Endothelial cell of umbilical vein (primary cell): ENCODE data around the gene YIPF1. TPM values are rescaled to one million over a fixed set of nuclear protein-coding genes. Genes with fewer than 3 reads are reported as not detected.
"Not testable (repeated sequence)": the region's sequence is repeated elsewhere in the genome, so short reads cannot be mapped to it uniquely, and the experiment has no call there.

Experiments
- BruUV-seq: library from RNA; stranded (reverse); fragments of 400-500 nt; replicated peaks from 2 replicates; lab custom pipeline; 2021; lab: Mats Ljungman, UMichigan
- CTCF ChIA-PET: fragments of 300-600, 350-600 bp; sonication (Branson Sonifier 250); formaldehyde crosslinking; loops from one replicate; lab custom pipeline; 2021; ENCODE audit warnings: antibody characterized with exemption, inconsistent platforms; lab: Charles Lee
- POLR2A ChIA-PET: fragments of 300-600, 350-600 bp; sonication (Branson Sonifier 250); formaldehyde crosslinking; loops from one replicate; lab custom pipeline; 2021; ENCODE audit warnings: antibody characterized with exemption, inconsistent platforms; lab: Charles Lee
- DNase-seq: peaks from one replicate; pipeline ENCODE4 v3.0.0-alpha.2; 2011; ENCODE audit warnings: low read depth, low spot score
- FAIRE-seq: peaks from 2 replicates; lab custom pipeline; 2011; peaks lifted over from hg19 to GRCh38; lab: Jason Lieb, UNC
- H2AFZ ChIP-seq: 2 replicates; pipeline ENCODE4 v1.6.0; 2012; ENCODE audit warnings: low read depth, low read length, control low read depth, inconsistent platforms
- H3K27ac ChIP-seq: 2 replicates; pipeline ENCODE4 v1.5.1; 2011; ENCODE audit warnings: low read depth, mild to moderate bottlenecking, control low read depth, low read length, moderate library complexity; ENCODE audit not compliant: insufficient read depth
- H3K27me3 ChIP-seq, 2 experiments: 2 replicates each; pipeline versions ENCODE4 v1.6.0 to v1.6.1; 2011; ENCODE audit warnings: low read length in 2 of 2, mixed read lengths in 1 of 2; ENCODE audit not compliant: control insufficient read depth in 2 of 2, insufficient read depth in 2 of 2
- H3K36me3 ChIP-seq, 2 experiments: 2 replicates in 1 of 2; 3 replicates in 1 of 2; pipeline ENCODE4 v1.5.1; 2011; ENCODE audit warnings: low read length in 2 of 2, mild to moderate bottlenecking in 1 of 2, moderate library complexity in 1 of 2; ENCODE audit not compliant: control insufficient read depth in 2 of 2, insufficient read depth in 2 of 2; ENCODE audit errors: extremely low read depth in 1 of 2
- H3K4me1 ChIP-seq: 3 replicates; pipeline ENCODE4 v1.5.1; 2011; ENCODE audit warnings: mild to moderate bottlenecking, low read length; ENCODE audit not compliant: control insufficient read depth, insufficient read depth; ENCODE audit errors: extremely low read depth
- H3K4me2 ChIP-seq: 2 replicates; pipeline ENCODE4 v1.6.1; 2011; ENCODE audit warnings: low read length, control low read depth, mixed read lengths; ENCODE audit not compliant: insufficient read depth
- H3K4me3 ChIP-seq, 3 experiments: fragments of 200-600 bp in 1 of 3; sonication (generic), shearing (Covaris generic) in 1 of 3; replicated peaks in 1 of 3; 2 replicates each; pipeline ENCODE4 v1.5.1; 2011 to 2016; ENCODE audit warnings: control low read depth in 3 of 3, low read length in 3 of 3, mild to moderate bottlenecking in 2 of 3, inconsistent platforms in 1 of 3, low read depth in 1 of 3, moderate library complexity in 1 of 3; ENCODE audit not compliant: insufficient read depth in 1 of 3
- H3K79me2 ChIP-seq: 2 replicates; pipeline ENCODE4 v1.6.0; 2012; ENCODE audit warnings: low read length, inconsistent platforms; ENCODE audit not compliant: control insufficient read depth, insufficient read depth
- H3K9ac ChIP-seq: replicated peaks from 2 replicates; pipeline ENCODE3; 2011; ENCODE audit warnings: low read length, control low read depth; ENCODE audit not compliant: insufficient read depth; ENCODE audit errors: extremely low read depth
- H3K9me1 ChIP-seq: replicated peaks from 3 replicates; pipeline ENCODE4 v1.6.0; 2011; ENCODE audit warnings: mild to moderate bottlenecking, low read length; ENCODE audit not compliant: control insufficient read depth, insufficient read depth; ENCODE audit errors: extremely low read depth
- H3K9me3 ChIP-seq: replicated peaks from 2 replicates; pipeline ENCODE4 v1.5.1; 2012; ENCODE audit warnings: low read length, inconsistent platforms; ENCODE audit not compliant: control insufficient read depth, insufficient read depth
- H4K20me1 ChIP-seq: replicated peaks from 2 replicates; pipeline ENCODE3; 2011; ENCODE audit warnings: mild to moderate bottlenecking, low read length; ENCODE audit not compliant: control insufficient read depth, insufficient read depth; ENCODE audit errors: extremely low read depth
- GATA2 ChIP-seq: IDR thresholded peaks from 2 replicates; pipeline ENCODE4 v1.7.0; 2011; ENCODE audit warnings: low read depth, mild to moderate bottlenecking, moderate library complexity, mixed read lengths, low read length; ENCODE audit not compliant: insufficient read length, insufficient read depth
- MYC ChIP-seq: IDR thresholded peaks from one replicate; pipeline ENCODE4 v1.6.1; 2011; ENCODE audit warnings: mild to moderate bottlenecking, low read depth, low read length
- dilution Hi-C: fragments of 300-500 bp; cut with MboI; formaldehyde crosslinking; loops from one replicate; pipeline ENCODE4 v1.15.0; 2019; ENCODE audit warnings: low sequenced_read_pairs; ENCODE audit not compliant: extremely low pct_ligation_motif_present
- intact Hi-C: fragments of 100-400 bp; cut with micrococcal nuclease; formaldehyde crosslinking; loops from one replicate; pipeline ENCODE4 v1.10.0; 2022
- polyA plus RNA-seq, 4 experiments: library from polyadenylated mRNA; depleted of rRNA in 3 of 4; stranded (reverse) in 3 of 4; unstranded in 1 of 4; fragments of >200 nt; gene quantifications; 2 replicates each; pipeline versions ENCODE4 v1.2.1 to v1.2.3, GENCODE V29; 2011 to 2012; ENCODE audit warnings: missing spikeins in 1 of 4
- total RNA-seq: library from RNA; stranded (reverse); gene quantifications from 2 replicates; pipeline ENCODE4 v1.2.3, GENCODE V29; 2021
- TF ChIP-seq, protein P1 (sequence below), 2 donors: IDR thresholded peaks; 1 replicate in 1 of 2; 2 replicates in 1 of 2; pipeline ENCODE4 v1.5.1; 2011; ENCODE audit warnings: low read length in 2 of 2, mild to moderate bottlenecking in 2 of 2, moderate library complexity in 2 of 2, control low read depth in 1 of 2, inconsistent platforms in 1 of 2, low read depth in 1 of 2; ENCODE audit not compliant: insufficient read depth in 1 of 2; ENCODE audit errors: extremely low read depth in 1 of 2

YIPF1 gene
- total and polyA plus RNA-seq, 2 donors (not counting 3 experiments of a cell fraction or from before 2014, with no cell fraction given), result 14.8 to 26.2 TPM

DNA sequence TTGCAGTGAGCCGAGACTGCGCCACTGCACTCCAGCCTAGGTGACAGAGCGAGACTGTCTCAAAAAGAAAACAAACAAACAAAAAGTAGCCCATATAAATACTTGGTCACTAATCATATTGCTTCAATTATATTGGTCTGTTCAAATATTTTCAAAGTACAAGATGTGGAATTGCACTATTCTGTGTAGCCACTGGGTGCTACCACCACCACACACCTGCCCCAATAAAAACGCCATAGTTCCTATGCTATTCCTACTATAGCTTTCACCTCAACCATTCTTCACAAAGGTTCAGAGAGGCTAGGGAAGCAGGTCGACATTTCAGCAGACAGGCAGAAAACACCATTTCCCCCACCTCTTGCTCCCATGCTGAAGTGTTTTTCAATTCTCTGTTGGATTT, 68.2 kb downstream of the YIPF1 start:
- Histone ChIP-seq H3K4me3 (no peak overlapping the region), H3K4me2 (no peak overlapping the region), H3K4me1 (no peaks in the 10 kb centered on the region), H3K9me3 (no peaks in the 10 kb centered on the region), H3K9ac (no peak overlapping the region), H3K27me3 (no peaks in the 10 kb centered on the region), H3K9me1 (no peaks in the 10 kb centered on the region), H3K36me3 (peaks cover 0 to 7% of the 10 kb centered on the region in 2 experiments), H4K20me1 (no peaks in the 10 kb centered on the region), H3K27ac (no peak overlapping the region), H2AFZ (no peak overlapping the region), H3K79me2 (peaks cover 7% of the 10 kb centered on the region)
- CTCF ChIA-PET, result interaction anchor here (0.6 to 1.0 kb wide), 3 partner anchors 10 to 1181 kb away, joined by 3 read pairs; no protein-coding TSS in a partner anchor
- no peak for DNase-seq
- FAIRE-seq, result no peak
- POLR2A ChIA-PET, result no interaction called here
- TF ChIP-seq MYC (no peak), GATA2 (no peak)
- no TSS peak for BruUV-seq
- intact Hi-C loops (no loop called here), dilution Hi-C loops (no loop called here)

DNA sequence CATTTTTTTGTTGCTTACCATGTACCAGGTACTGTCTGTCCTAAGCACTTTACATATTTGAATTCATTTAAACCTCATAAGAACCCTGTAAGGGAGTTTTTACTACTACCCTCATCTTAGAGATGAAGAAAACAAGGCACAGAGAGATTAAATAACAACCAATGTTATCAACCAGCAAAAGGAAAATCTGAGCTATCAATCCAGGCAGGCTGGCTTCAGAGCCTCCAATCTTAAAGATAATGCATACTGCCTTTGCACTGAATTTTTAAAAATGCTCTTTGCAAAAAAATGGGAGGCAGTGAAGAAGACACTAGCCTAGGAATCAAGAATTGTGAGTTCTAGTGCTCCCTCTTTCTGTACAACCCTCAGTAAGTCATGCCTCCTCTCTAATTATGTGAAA, 70.2 kb downstream of the YIPF1 start:
- Histone ChIP-seq H3K36me3 (peaks cover 0 to 7% of the 10 kb centered on the region in 2 experiments), H3K9me1 (no peaks in the 10 kb centered on the region), H3K27me3 (no peaks in the 10 kb centered on the region), H3K4me2 (no peak overlapping the region), H3K4me3 (no peak overlapping the region), H3K9ac (no peak overlapping the region), H3K9me3 (no peaks in the 10 kb centered on the region), H4K20me1 (no peaks in the 10 kb centered on the region), H3K4me1 (no peaks in the 10 kb centered on the region), H3K79me2 (peaks cover 10% of the 10 kb centered on the region), H3K27ac (no peak overlapping the region), H2AFZ (no peak overlapping the region)
- dilution Hi-C loops (no loop called here), intact Hi-C loops (no loop called here)
- ChIA-PET POLR2A (no interaction called here), CTCF (interaction anchor here (1.4 kb wide), 1 partner anchor 14 kb away, joined by 3 read pairs; no protein-coding TSS in a partner anchor)
- DNase-seq (no peak), FAIRE-seq (no peak)
- TF ChIP-seq, protein P1, sequence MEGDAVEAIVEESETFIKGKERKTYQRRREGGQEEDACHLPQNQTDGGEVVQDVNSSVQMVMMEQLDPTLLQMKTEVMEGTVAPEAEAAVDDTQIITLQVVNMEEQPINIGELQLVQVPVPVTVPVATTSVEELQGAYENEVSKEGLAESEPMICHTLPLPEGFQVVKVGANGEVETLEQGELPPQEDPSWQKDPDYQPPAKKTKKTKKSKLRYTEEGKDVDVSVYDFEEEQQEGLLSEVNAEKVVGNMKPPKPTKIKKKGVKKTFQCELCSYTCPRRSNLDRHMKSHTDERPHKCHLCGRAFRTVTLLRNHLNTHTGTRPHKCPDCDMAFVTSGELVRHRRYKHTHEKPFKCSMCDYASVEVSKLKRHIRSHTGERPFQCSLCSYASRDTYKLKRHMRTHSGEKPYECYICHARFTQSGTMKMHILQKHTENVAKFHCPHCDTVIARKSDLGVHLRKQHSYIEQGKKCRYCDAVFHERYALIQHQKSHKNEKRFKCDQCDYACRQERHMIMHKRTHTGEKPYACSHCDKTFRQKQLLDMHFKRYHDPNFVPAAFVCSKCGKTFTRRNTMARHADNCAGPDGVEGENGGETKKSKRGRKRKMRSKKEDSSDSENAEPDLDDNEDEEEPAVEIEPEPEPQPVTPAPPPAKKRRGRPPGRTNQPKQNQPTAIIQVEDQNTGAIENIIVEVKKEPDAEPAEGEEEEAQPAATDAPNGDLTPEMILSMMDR (IDR thresholded peaks at IDR 0.05; ENCODE audit: extremely low read depth in 1 of 2, insufficient read depth in 1 of 2, low read depth in 1 of 2, low read length in 2 of 2), result no peak
- no TSS peak for BruUV-seq

DNA sequence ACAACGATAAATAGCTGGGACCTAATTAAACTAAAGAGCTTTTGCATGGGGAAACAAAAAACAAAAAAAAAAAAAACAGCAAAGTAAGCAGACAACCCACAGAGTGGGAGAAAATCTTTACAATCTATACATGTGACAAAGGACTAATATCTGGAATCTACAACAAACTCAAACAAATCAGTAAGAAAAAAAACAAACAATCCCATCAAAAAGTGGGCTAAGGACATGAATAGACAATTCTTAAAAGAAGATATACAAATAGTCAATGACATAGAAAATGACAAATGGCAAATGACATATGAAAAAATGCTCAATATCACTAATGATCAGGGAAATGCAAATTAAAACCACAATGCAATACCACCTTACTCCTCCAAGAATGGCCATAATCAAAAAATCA, 73.0 kb downstream of the YIPF1 start:
- H3K9me1 ChIP-seq, H3K36me3 ChIP-seq, BruUV-seq, H3K27ac ChIP-seq, H3K4me2 ChIP-seq, H3K9me3 ChIP-seq, intact Hi-C loops, H2AFZ ChIP-seq, POLR2A ChIA-PET, H3K4me3 ChIP-seq, H3K9ac ChIP-seq, H4K20me1 ChIP-seq, dilution Hi-C loops, CTCF ChIA-PET, H3K27me3 ChIP-seq, DNase-seq, FAIRE-seq, H3K4me1 ChIP-seq: not testable (repeated sequence)
- H3K79me2 ChIP-seq, result peaks cover 13% of the 10 kb centered on the region
